ENCODE data around the gene TSEN54. TPM values are rescaled to one million over a fixed set of nuclear protein-coding genes. Genes with fewer than 3 reads are reported as not detected.

Gene TSEN54
- total RNA-seq, 1 experiment from 2014 or later, result 78.7 TPM

GRCh38 chr17:75536366-75536765 lies 20.0 kb downstream of the TSEN54 start:
- no peaks in the 10 kb centered on the region for H3K36me3 ChIP-seq (ENCODE audit: control insufficient read depth, insufficient read depth, low read length)
- DNase-seq (ENCODE audit: low read depth, low spot score), result no peak
- H3K9me3 ChIP-seq (ENCODE audit: control insufficient read depth, insufficient read depth, low read depth, low read length), result no peaks in the 10 kb centered on the region
- in situ Hi-C loops (cut with HindIII; ENCODE audit: low pct_unique_long_range_greater_than_20kb, low sequenced_read_pairs), result no loop called here
- BruUV-seq (replicated peaks), result no TSS peak
- H3K27me3 ChIP-seq (ENCODE audit: control insufficient read depth, insufficient read depth, low read length), result no peaks in the 10 kb centered on the region
- TF ChIP-seq, protein P1, sequence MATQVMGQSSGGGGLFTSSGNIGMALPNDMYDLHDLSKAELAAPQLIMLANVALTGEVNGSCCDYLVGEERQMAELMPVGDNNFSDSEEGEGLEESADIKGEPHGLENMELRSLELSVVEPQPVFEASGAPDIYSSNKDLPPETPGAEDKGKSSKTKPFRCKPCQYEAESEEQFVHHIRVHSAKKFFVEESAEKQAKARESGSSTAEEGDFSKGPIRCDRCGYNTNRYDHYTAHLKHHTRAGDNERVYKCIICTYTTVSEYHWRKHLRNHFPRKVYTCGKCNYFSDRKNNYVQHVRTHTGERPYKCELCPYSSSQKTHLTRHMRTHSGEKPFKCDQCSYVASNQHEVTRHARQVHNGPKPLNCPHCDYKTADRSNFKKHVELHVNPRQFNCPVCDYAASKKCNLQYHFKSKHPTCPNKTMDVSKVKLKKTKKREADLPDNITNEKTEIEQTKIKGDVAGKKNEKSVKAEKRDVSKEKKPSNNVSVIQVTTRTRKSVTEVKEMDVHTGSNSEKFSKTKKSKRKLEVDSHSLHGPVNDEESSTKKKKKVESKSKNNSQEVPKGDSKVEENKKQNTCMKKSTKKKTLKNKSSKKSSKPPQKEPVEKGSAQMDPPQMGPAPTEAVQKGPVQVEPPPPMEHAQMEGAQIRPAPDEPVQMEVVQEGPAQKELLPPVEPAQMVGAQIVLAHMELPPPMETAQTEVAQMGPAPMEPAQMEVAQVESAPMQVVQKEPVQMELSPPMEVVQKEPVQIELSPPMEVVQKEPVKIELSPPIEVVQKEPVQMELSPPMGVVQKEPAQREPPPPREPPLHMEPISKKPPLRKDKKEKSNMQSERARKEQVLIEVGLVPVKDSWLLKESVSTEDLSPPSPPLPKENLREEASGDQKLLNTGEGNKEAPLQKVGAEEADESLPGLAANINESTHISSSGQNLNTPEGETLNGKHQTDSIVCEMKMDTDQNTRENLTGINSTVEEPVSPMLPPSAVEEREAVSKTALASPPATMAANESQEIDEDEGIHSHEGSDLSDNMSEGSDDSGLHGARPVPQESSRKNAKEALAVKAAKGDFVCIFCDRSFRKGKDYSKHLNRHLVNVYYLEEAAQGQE (IDR thresholded peaks at IDR 0.05; ENCODE audit: insufficient read depth in 1 of 2, low read depth in 2 of 2, low read length in 1 of 2), result no peak
- no peak for TF ChIP-seq SIN3A (IDR thresholded peaks at IDR 0.05; ENCODE audit: borderline replicate concordance, insufficient read depth, low read depth, low read length)
- no peak for TF ChIP-seq TCF7L2 (IDR thresholded peaks at IDR 0.05; ENCODE audit: low read depth, low read length)
- no peak for TF ChIP-seq CTCF (IDR thresholded peaks at IDR 0.05)
- no peak for TF ChIP-seq POLR2AphosphoS5 (IDR thresholded peaks at IDR 0.05; ENCODE audit: low read depth, low read length)
- intact Hi-C loops (cut with micrococcal nuclease; ENCODE audit: unreplicated experiment), result no loop called here
- peaks cover 16% of the 10 kb centered on the region for H3K4me1 ChIP-seq (ENCODE audit: control insufficient read depth, insufficient read depth, low read length)
- ChIA-PET POLR2A (no interaction called here), CTCF (interaction anchor here (0.5 kb wide), 1 partner anchor 12 kb away, joined by 3 read pairs; no protein-coding TSS in a partner anchor)
- no peak for ATAC-seq
- H3K27ac ChIP-seq (ENCODE audit: low read length), result no peak overlapping the region
- no peak overlapping the region for H3K4me3 ChIP-seq (ENCODE audit: low read depth in 2 of 2, low read length in 2 of 2)

- BruUV-seq (replicated peaks), result no TSS peak
- Histone ChIP-seq H3K27ac (ENCODE audit: low read length) (no peak overlapping the region), H3K27me3 (ENCODE audit: control insufficient read depth, insufficient read depth, low read length) (no peaks in the 10 kb centered on the region), H3K36me3 (ENCODE audit: control insufficient read depth, insufficient read depth, low read length) (no peaks in the 10 kb centered on the region), H3K4me1 (ENCODE audit: control insufficient read depth, insufficient read depth, low read length) (peaks cover 27% of the 10 kb centered on the region), H3K9me3 (ENCODE audit: control insufficient read depth, insufficient read depth, low read depth, low read length) (no peaks in the 10 kb centered on the region), H3K4me3 (ENCODE audit: low read depth in 2 of 2, low read length in 2 of 2) (no peak overlapping the region)
- no peak for TF ChIP-seq CTCF (IDR thresholded peaks at IDR 0.05)
- TF ChIP-seq POLR2AphosphoS5 (IDR thresholded peaks at IDR 0.05; ENCODE audit: low read depth, low read length), result no peak
- TF ChIP-seq, protein P1 (IDR thresholded peaks at IDR 0.05; ENCODE audit: insufficient read depth in 1 of 2, low read depth in 2 of 2, low read length in 1 of 2), result no peak
- TF ChIP-seq SIN3A (IDR thresholded peaks at IDR 0.05; ENCODE audit: borderline replicate concordance, insufficient read depth, low read depth, low read length), result no peak
- no peak for TF ChIP-seq TCF7L2 (IDR thresholded peaks at IDR 0.05; ENCODE audit: low read depth, low read length)
- DNase-seq (ENCODE audit: low read depth, low spot score), result no peak
- intact Hi-C loops (cut with micrococcal nuclease; ENCODE audit: unreplicated experiment), result no loop called here
- ChIA-PET POLR2A (no interaction called here), CTCF (no interaction called here)
- in situ Hi-C loops (cut with HindIII; ENCODE audit: low pct_unique_long_range_greater_than_20kb, low sequenced_read_pairs), result no loop called here
- ATAC-seq, result peak; percentile 27
Observed at GRCh38 chr17:75539967-75540729, 23.8 kb downstream of the TSEN54 start.

Measured in Panc1 (cell line).